ENCODE results near the gene MLLT11. TPM values are rescaled to one million over a fixed set of nuclear protein-coding genes. Genes with fewer than 3 reads are reported as not detected.

Gene MLLT11
- total and polyA plus RNA-seq, 2 experiments from 2014 or later, result 16.9 to 34.3 TPM

DNA sequence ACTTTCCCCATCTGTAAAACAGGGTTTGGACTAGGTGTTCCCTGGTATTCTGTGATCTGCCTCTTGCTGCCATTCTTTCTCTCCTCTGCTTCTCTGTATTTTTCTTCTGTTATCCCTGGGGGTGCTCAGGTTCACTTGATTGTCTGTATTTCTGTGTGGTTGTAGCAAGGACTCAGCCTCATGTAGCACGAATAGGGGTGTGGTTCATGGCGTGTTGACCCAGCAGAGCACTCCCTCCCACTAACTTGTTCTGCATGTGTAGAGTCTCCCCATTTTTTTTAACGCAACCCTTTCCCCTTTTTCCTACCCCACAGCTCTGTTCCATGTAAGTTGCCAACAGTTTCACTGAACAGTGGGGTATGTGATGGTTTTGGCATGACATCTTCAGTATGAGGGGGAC is 25.0 kb upstream of the MLLT11 start:
- 98% methylated on average over 3 of the region's 3 CpGs for WGBS (ENCODE audit: low lambda C conversion rate, missing lambda C conversion rate)
- no peak for TF ChIP-seq EZH2phosphoT487 (IDR thresholded peaks at IDR 0.05; ENCODE audit: low read depth, severe bottlenecking, unreplicated experiment)
- TF ChIP-seq, protein P1, sequence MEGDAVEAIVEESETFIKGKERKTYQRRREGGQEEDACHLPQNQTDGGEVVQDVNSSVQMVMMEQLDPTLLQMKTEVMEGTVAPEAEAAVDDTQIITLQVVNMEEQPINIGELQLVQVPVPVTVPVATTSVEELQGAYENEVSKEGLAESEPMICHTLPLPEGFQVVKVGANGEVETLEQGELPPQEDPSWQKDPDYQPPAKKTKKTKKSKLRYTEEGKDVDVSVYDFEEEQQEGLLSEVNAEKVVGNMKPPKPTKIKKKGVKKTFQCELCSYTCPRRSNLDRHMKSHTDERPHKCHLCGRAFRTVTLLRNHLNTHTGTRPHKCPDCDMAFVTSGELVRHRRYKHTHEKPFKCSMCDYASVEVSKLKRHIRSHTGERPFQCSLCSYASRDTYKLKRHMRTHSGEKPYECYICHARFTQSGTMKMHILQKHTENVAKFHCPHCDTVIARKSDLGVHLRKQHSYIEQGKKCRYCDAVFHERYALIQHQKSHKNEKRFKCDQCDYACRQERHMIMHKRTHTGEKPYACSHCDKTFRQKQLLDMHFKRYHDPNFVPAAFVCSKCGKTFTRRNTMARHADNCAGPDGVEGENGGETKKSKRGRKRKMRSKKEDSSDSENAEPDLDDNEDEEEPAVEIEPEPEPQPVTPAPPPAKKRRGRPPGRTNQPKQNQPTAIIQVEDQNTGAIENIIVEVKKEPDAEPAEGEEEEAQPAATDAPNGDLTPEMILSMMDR (IDR thresholded peaks at IDR 0.05; ENCODE audit: poor library complexity), result no peak
- Histone ChIP-seq H3K27ac (no peak overlapping the region), H3K36me3 (replicated peaks; ENCODE audit: insufficient read depth, low read depth) (no peaks in the 10 kb centered on the region), H3K79me2 (no peaks in the 10 kb centered on the region), H3K4me1 (ENCODE audit: insufficient read depth) (no peaks in the 10 kb centered on the region), H3K27me3 (no peaks in the 10 kb centered on the region), H4K20me1 (ENCODE audit: insufficient read depth, poor library complexity, severe bottlenecking) (no peaks in the 10 kb centered on the region), H2AFZ (no peak overlapping the region), H3K9me2 (replicated peaks; ENCODE audit: insufficient read depth) (no peaks in the 10 kb centered on the region), H3K4me2 (no peak overlapping the region), H3K4me3 (no peak overlapping the region), H3K9me3 (ENCODE audit: low read depth) (no peaks in the 10 kb centered on the region)
- no peak for DNase-seq (ENCODE audit: low spot score)

- TF ChIP-seq, protein P1 (IDR thresholded peaks at IDR 0.05; ENCODE audit: poor library complexity), result no peak
- TF ChIP-seq EZH2phosphoT487 (IDR thresholded peaks at IDR 0.05; ENCODE audit: low read depth, severe bottlenecking, unreplicated experiment) (no peak), EZH2 (IDR thresholded peaks at IDR 0.05; ENCODE audit: borderline replicate concordance) (no peak)
- DNase-seq (ENCODE audit: low spot score), result no peak
- no peak within 1 kb of the TSS for H3K27ac ChIP-seq
- H4K20me1 ChIP-seq (ENCODE audit: insufficient read depth, poor library complexity, severe bottlenecking), result no peaks in the 10 kb centered on the region
- WGBS (ENCODE audit: low lambda C conversion rate, missing lambda C conversion rate), result 47% methylated on average over 2 of the region's 2 CpGs
- no peaks in the 10 kb centered on the region for H3K9me3 ChIP-seq (ENCODE audit: low read depth)
- no peaks in the 10 kb centered on the region for H3K79me2 ChIP-seq
- H2AFZ ChIP-seq, result no peak within 1 kb of the TSS
- no peak within 1 kb of the TSS for H3K4me2 ChIP-seq
- no peaks in the 10 kb centered on the region for H3K36me3 ChIP-seq (replicated peaks; ENCODE audit: insufficient read depth, low read depth)
- H3K4me1 ChIP-seq (ENCODE audit: insufficient read depth), result no peaks in the 10 kb centered on the region
- no peaks in the 10 kb centered on the region for H3K9me2 ChIP-seq (replicated peaks; ENCODE audit: insufficient read depth)
- no peak within 1 kb of the TSS for H3K4me3 ChIP-seq
- H3K27me3 ChIP-seq, result no peaks in the 10 kb centered on the region
These were observed 23.8 kb upstream of the MLLT11 start, which contains the start of gene BNIPL for GRCh38 chr1:151036356-151036755. TSS of gene BNIPL (plus strand) at chr1:151036586. CDS start at chr1:151036726, 140 bp downstream.

- TF ChIP-seq, protein P1 (IDR thresholded peaks at IDR 0.05; ENCODE audit: poor library complexity), result no peak
- TF ChIP-seq EZH2phosphoT487 (IDR thresholded peaks at IDR 0.05; ENCODE audit: low read depth, severe bottlenecking, unreplicated experiment), result no peak
- TF ChIP-seq EZH2 (IDR thresholded peaks at IDR 0.05; ENCODE audit: borderline replicate concordance), result no peak
- no peaks in the 10 kb centered on the region for H3K79me2 ChIP-seq
- no peak overlapping the region for H3K4me2 ChIP-seq
- no peak overlapping the region for H3K27ac ChIP-seq
- no peak overlapping the region for H2AFZ ChIP-seq
- H4K20me1 ChIP-seq (ENCODE audit: insufficient read depth, poor library complexity, severe bottlenecking), result no peaks in the 10 kb centered on the region
- no peaks in the 10 kb centered on the region for H3K9me2 ChIP-seq (replicated peaks; ENCODE audit: insufficient read depth)
- no peaks in the 10 kb centered on the region for H3K9me3 ChIP-seq (ENCODE audit: low read depth)
- no peaks in the 10 kb centered on the region for H3K4me1 ChIP-seq (ENCODE audit: insufficient read depth)
- 84% methylated on average over 6 of the region's 6 CpGs for WGBS (ENCODE audit: low lambda C conversion rate, missing lambda C conversion rate)
- no peak for DNase-seq (ENCODE audit: low spot score)
- no peak overlapping the region for H3K4me3 ChIP-seq
- H3K36me3 ChIP-seq (replicated peaks; ENCODE audit: insufficient read depth, low read depth), result no peaks in the 10 kb centered on the region
- no peaks in the 10 kb centered on the region for H3K27me3 ChIP-seq
These were observed 23.2 kb upstream of the MLLT11 start for GRCh38 chr1:151037032-151037431.

DNA sequence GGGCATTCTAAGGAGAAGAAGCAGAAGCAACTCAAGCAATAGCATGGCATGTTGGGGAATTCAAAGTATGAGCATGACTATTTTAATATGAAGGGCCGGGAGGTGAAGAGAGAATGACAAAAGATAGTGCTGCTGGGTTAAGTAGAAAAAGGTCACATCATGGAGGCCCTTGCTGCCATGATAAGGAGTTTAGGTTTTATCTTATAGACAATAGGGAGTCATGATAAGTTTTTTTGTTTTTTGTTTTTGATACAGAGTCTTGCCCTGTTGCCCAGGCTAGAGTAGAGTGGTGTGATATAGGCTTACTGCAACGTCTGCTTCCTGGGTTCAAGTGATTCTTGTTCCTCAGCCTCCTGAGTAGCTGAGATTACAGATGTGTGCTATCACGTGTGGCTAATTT is 20.7 kb upstream of the MLLT11 start:
- 85% methylated on average over 3 of the region's 3 CpGs for WGBS (ENCODE audit: low lambda C conversion rate, missing lambda C conversion rate)

More for the DNA sequence above, 20.7 kb upstream of the MLLT11 start:
- Histone ChIP-seq H3K4me1 (ENCODE audit: insufficient read depth) (no peaks in the 10 kb centered on the region), H3K9me2 (replicated peaks; ENCODE audit: insufficient read depth) (no peaks in the 10 kb centered on the region), H3K4me3 (no peak overlapping the region), H3K79me2 (no peaks in the 10 kb centered on the region), H3K27me3 (no peaks in the 10 kb centered on the region), H3K27ac (no peak overlapping the region), H4K20me1 (ENCODE audit: insufficient read depth, poor library complexity, severe bottlenecking) (no peaks in the 10 kb centered on the region), H2AFZ (no peak overlapping the region), H3K9me3 (ENCODE audit: low read depth) (no peaks in the 10 kb centered on the region), H3K4me2 (no peak overlapping the region), H3K36me3 (replicated peaks; ENCODE audit: insufficient read depth, low read depth) (no peaks in the 10 kb centered on the region)
- DNase-seq (ENCODE audit: low spot score), result no peak
- TF ChIP-seq EZH2phosphoT487 (IDR thresholded peaks at IDR 0.05; ENCODE audit: low read depth, severe bottlenecking, unreplicated experiment), result no peak
- no peak for TF ChIP-seq EZH2 (IDR thresholded peaks at IDR 0.05; ENCODE audit: borderline replicate concordance)
- TF ChIP-seq, protein P1 (IDR thresholded peaks at IDR 0.05; ENCODE audit: poor library complexity), result no peak
